ENCODE results near the gene ZNF469. TPM values are rescaled to one million over a fixed set of nuclear protein-coding genes. Genes with fewer than 3 reads are reported as not detected.

The ZNF469 gene
- total RNA-seq, 1 donor from 2014 or later = 1.5 TPM

GRCh38 chr16:88345721-88346560 lies 36.8 kb upstream of the ZNF469 start:
- no peak for DNase-seq (ENCODE audit: low spot score)
- intact Hi-C loops (cut with DNase I) = no loop called here

GRCh38 chr16:88346680-88347505 lies 35.9 kb upstream of the ZNF469 start:
- intact Hi-C loops (cut with DNase I) = no loop called here
- DNase-seq (ENCODE audit: low spot score) = no peak

- DNase-seq (ENCODE audit: low spot score) = no peak
- intact Hi-C loops (cut with DNase I) = no loop called here
Measured at GRCh38 chr16:88347656-88348376, 34.9 kb upstream of the ZNF469 start.

- DNase-seq (ENCODE audit: low spot score) = no peak
- intact Hi-C loops (cut with DNase I) = no loop called here
Measured at GRCh38 chr16:88348377-88349152, 34.2 kb upstream of the ZNF469 start.

GRCh38 chr16:88349153-88349902 lies 33.4 kb upstream of the ZNF469 start:
- DNase-seq (ENCODE audit: low spot score) = no peak

GRCh38 chr16:88349903-88350900 lies 32.6 kb upstream of the ZNF469 start:
- no peak for DNase-seq (ENCODE audit: low spot score)
- intact Hi-C loops (cut with DNase I) = no loop called here

More at GRCh38 chr16:88349153-88349902, 33.4 kb upstream of the ZNF469 start:
- intact Hi-C loops (cut with DNase I) = no loop called here

GRCh38 chr16:88350922-88351321 lies 31.8 kb upstream of the ZNF469 start:
- intact Hi-C loops (cut with DNase I) = no loop called here
- no peak for DNase-seq (ENCODE audit: low spot score)

GRCh38 chr16:88351491-88352101 lies 31.2 kb upstream of the ZNF469 start:
- no peak for DNase-seq (ENCODE audit: low spot score)
- intact Hi-C loops (cut with DNase I) = no loop called here

GRCh38 chr16:88352261-88353200 lies 30.2 kb upstream of the ZNF469 start:
- intact Hi-C loops (cut with DNase I) = no loop called here
- no peak for DNase-seq (ENCODE audit: low spot score)

- intact Hi-C loops (cut with DNase I) = no loop called here
Measured at GRCh38 chr16:88353232-88353631, 29.5 kb upstream of the ZNF469 start.

GRCh38 chr16:88353691-88354090 lies 29.1 kb upstream of the ZNF469 start:
- DNase-seq (ENCODE audit: low spot score) = no peak
- intact Hi-C loops (cut with DNase I) = no loop called here

More at GRCh38 chr16:88353232-88353631, 29.5 kb upstream of the ZNF469 start:
- no peak for DNase-seq (ENCODE audit: low spot score)

- no peak for DNase-seq (ENCODE audit: low spot score)
- intact Hi-C loops (cut with DNase I) = no loop called here
Measured at GRCh38 chr16:88354229-88355092, 28.3 kb upstream of the ZNF469 start.

- DNase-seq (ENCODE audit: low spot score) = no peak
- intact Hi-C loops (cut with DNase I) = no loop called here
Measured at GRCh38 chr16:88355093-88355388, 27.7 kb upstream of the ZNF469 start.

- DNase-seq (ENCODE audit: low spot score) = no peak
- intact Hi-C loops (cut with DNase I) = no loop called here
Measured at GRCh38 chr16:88355389-88356123, 27.2 kb upstream of the ZNF469 start.
